Testis (tissue), 3 donors: ENCODE measurements around the gene PTGS1. TPM values are rescaled to one million over a fixed set of nuclear protein-coding genes. Genes with fewer than 3 reads are reported as not detected.

Experiments
- DNase-seq: peaks from one replicate; pipeline ENCODE4 v3.0.0-alpha.2; 2019
- H3K27ac ChIP-seq, 2 donors: fragments of 200-600 bp; sonication (generic); one replicate each; pipeline ENCODE4 v1.5.1; 2019
- H3K27me3 ChIP-seq: fragments of 200-600 bp; sonication (generic); one replicate; pipeline ENCODE4 v1.5.1; 2019
- H3K36me3 ChIP-seq: fragments of 200-600 bp; sonication (generic); one replicate; pipeline ENCODE4 v1.5.1; 2017; ENCODE audit warnings: low read depth; ENCODE audit errors: missing control alignments
- H3K4me1 ChIP-seq: fragments of 200-600 bp; sonication (generic); one replicate; pipeline ENCODE4 v1.5.1; 2019
- H3K4me3 ChIP-seq, 2 donors: fragments of 200-600 bp; sonication (generic); one replicate each; pipeline ENCODE4 v1.5.1; 2017 to 2019
- H3K9me3 ChIP-seq: fragments of 200-600 bp; sonication (generic); one replicate; pipeline ENCODE4 v1.5.1; 2017
- POLR2A ChIP-seq: fragments of 450-650 bp; IDR thresholded peaks from one replicate; pipeline ENCODE4 v1.6.1; 2017; ENCODE audit warnings: antibody characterized with exemption, mild to moderate bottlenecking, moderate library complexity
- WGBS, 2 donors: methylation state at CpG; one replicate each; pipeline ENCODE4 v1.1.5; 2018; 5-methylcytosine and 5-hydroxymethylcytosine counted together
- intact Hi-C: fragments of 100-400 bp; cut with DNase I; formaldehyde crosslinking; loops from one replicate; pipeline ENCODE4 v1.15.1; 2023; ENCODE audit warnings: low total_unique reads
- polyA plus RNA-seq: library from polyadenylated mRNA; stranded (reverse); fragments of 350-450 nt; fragmentation: Illumina TruSeq; extraction: RNeasy Lipid Tissue Mini Kit (QIAGEN cat#74804); gene quantifications from one replicate; pipeline ENCODE4 v1.2.3, GENCODE V29; 2014; ENCODE audit warnings: low read depth, low replicate concordance; ENCODE audit not compliant: insufficient read depth
- total RNA-seq, 2 donors: library from RNA; depleted of rRNA; stranded (reverse); fragments of >200 nt; gene quantifications; one replicate each; pipeline ENCODE4 v1.2.3, GENCODE V29; 2016
- TF ChIP-seq, protein P1 (sequence below), 3 experiments: fragments of 450-650 bp in 2 of 3; fragments of 200-600 bp in 1 of 3; sonication (generic) in 1 of 3; IDR thresholded peaks; one replicate each; pipeline ENCODE4 v1.5.1; 2016 to 2019; ENCODE audit warnings: antibody characterized with exemption in 3 of 3, mild to moderate bottlenecking in 2 of 3, moderate library complexity in 1 of 3

The PTGS1 gene
- total and polyA plus RNA-seq, 3 donors from 2014 or later: 0.93 to 10.1 (median 1.1) TPM

DNA sequence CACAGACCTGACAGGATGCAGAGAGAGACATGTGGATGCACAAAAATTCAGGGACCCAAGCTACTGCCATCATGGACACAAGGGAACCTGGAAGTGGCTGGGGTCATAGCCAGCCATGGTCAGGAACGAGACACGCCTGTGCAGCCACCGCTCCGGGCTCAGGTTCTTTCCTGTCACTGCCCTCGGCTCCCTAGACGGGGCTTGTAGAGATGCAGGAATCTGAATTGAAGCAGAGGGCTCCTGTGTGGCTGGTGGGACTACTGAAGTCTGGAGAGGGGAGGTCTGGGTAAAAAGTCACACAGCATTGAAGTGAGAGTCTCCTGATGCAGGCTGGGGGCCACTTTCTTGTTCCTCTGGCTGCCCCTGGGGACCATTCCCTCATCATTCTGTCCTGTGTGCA, 32.3 kb upstream of the PTGS1 start:
- Histone ChIP-seq H3K4me1 (no peaks in the 10 kb centered on the region), H3K27ac (no peak overlapping the region), H3K36me3 (no peaks in the 10 kb centered on the region), H3K27me3 (no peaks in the 10 kb centered on the region), H3K4me3 (no peak overlapping the region), H3K9me3 (no peaks in the 10 kb centered on the region)
- intact Hi-C loops: no loop called here
- TF ChIP-seq, protein P1, sequence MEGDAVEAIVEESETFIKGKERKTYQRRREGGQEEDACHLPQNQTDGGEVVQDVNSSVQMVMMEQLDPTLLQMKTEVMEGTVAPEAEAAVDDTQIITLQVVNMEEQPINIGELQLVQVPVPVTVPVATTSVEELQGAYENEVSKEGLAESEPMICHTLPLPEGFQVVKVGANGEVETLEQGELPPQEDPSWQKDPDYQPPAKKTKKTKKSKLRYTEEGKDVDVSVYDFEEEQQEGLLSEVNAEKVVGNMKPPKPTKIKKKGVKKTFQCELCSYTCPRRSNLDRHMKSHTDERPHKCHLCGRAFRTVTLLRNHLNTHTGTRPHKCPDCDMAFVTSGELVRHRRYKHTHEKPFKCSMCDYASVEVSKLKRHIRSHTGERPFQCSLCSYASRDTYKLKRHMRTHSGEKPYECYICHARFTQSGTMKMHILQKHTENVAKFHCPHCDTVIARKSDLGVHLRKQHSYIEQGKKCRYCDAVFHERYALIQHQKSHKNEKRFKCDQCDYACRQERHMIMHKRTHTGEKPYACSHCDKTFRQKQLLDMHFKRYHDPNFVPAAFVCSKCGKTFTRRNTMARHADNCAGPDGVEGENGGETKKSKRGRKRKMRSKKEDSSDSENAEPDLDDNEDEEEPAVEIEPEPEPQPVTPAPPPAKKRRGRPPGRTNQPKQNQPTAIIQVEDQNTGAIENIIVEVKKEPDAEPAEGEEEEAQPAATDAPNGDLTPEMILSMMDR (IDR thresholded peaks at IDR 0.05): no peak
- no peak for TF ChIP-seq POLR2A
- WGBS, 2 donors: 75 to 88% methylated on average over 5 to 6 of the region's 6 CpGs
- DNase-seq: no peak

- Histone ChIP-seq H3K27me3 (no peaks in the 10 kb centered on the region), H3K4me3 (no peak overlapping the region), H3K27ac (no peak overlapping the region), H3K36me3 (no peaks in the 10 kb centered on the region), H3K9me3 (no peaks in the 10 kb centered on the region), H3K4me1 (no peaks in the 10 kb centered on the region)
- no peak for TF ChIP-seq POLR2A
- TF ChIP-seq, protein P1 (IDR thresholded peaks at IDR 0.05): no peak
- 57 to 64% methylated on average over 3 of the region's 3 CpGs for WGBS, 2 donors
- intact Hi-C loops: no loop called here
- no peak for DNase-seq
Measured at GRCh38 chr9:122338994-122339393, 31.8 kb upstream of the PTGS1 start.

GRCh38 chr9:122339579-122339978, 31.2 kb upstream of the PTGS1 start:
- H3K9me3 ChIP-seq: no peaks in the 10 kb centered on the region
- H3K4me1 ChIP-seq: no peaks in the 10 kb centered on the region
- H3K4me3 ChIP-seq: no peak overlapping the region
- no peaks in the 10 kb centered on the region for H3K36me3 ChIP-seq
- H3K27ac ChIP-seq: no peak overlapping the region
- H3K27me3 ChIP-seq: no peaks in the 10 kb centered on the region
- WGBS, 2 donors: 71 to 82% methylated on average over 4 to 5 of the region's 5 CpGs
- intact Hi-C loops: no loop called here
- TF ChIP-seq POLR2A: no peak
- TF ChIP-seq, protein P1 (IDR thresholded peaks at IDR 0.05): no peak
- DNase-seq: no peak

DNA sequence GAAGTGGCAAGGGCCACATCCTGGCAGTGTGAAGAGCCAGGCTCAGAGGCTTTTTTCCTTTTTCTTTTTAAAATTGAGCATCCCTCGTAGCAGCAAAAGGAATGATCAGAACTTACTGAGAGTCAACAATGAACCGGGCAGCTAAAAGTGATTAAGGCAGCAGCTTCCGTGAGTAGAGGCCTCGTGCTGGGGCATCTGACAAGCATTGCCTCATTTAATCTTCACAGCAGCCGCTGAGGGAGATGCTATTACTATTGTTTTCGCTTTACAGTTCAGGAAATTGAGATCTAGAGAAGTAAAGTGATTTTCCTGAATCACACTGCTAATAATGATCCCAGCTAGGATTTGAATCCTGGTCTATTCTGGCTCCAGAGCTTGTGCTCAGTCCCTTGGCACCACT, 30.7 kb upstream of the PTGS1 start:
- intact Hi-C loops: no loop called here
- H3K4me1 ChIP-seq: no peaks in the 10 kb centered on the region
- DNase-seq: no peak
- no peak overlapping the region for H3K27ac ChIP-seq
- TF ChIP-seq, protein P1 (IDR thresholded peaks at IDR 0.05): no peak
- TF ChIP-seq POLR2A: no peak
- no peaks in the 10 kb centered on the region for H3K27me3 ChIP-seq
- no peaks in the 10 kb centered on the region for H3K9me3 ChIP-seq
- H3K4me3 ChIP-seq: no peak overlapping the region
- 77% methylated on average over 6 of the region's 6 CpGs for WGBS, 2 donors
- no peaks in the 10 kb centered on the region for H3K36me3 ChIP-seq

DNA sequence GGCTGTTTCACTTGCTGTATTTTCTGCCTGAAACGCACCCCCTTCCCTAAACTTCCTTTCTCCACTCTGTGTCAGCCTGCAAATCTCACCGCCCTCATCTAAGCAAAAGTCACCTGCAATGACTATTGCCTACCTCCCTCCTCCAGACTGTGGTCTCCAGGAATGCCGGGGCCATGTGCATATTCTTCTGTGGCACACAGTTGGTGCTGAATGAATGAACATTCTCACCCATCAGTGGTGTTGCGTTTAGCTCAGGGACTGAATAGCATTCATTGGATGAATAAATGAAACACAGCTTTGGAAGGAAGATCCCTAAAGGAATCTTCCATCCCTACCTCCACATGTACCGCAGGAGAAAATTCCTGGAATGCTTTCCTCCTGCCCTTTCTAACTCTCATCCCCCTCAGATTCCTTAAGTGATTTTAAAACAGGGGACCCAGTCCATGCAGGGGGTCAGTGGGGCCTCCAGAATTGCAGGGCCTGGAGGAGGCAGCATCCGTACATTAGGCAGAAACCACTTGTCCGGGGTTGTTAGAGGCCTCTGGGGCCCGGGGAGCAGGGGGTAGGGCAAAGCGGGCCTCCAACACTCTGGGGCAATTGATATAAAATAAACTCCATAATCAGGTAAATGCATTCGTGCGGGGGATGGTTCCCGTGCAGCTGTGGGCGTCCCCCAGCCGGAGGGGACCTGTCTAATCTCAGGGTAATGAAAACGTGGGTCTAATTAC, 28.3 kb upstream of the PTGS1 start:
- intact Hi-C loops: no loop called here
- no peak overlapping the region for H3K27ac ChIP-seq
- no peaks in the 10 kb centered on the region for H3K27me3 ChIP-seq

More for the DNA sequence above, 28.3 kb upstream of the PTGS1 start:
- H3K9me3 ChIP-seq: no peaks in the 10 kb centered on the region
- DNase-seq: no peak
- TF ChIP-seq, protein P1 (IDR thresholded peaks at IDR 0.05): no peak
- no peak for TF ChIP-seq POLR2A
- H3K4me1 ChIP-seq: peaks cover 4% of the 10 kb centered on the region
- WGBS, 2 donors: 73 to 82% methylated on average over 12 to 15 of the region's 15 CpGs
- no peaks in the 10 kb centered on the region for H3K36me3 ChIP-seq
- no peak overlapping the region for H3K4me3 ChIP-seq
